Measurements from ENCODE around the gene PCDHB10.
"Not testable (repeated sequence)": the region's sequence is repeated elsewhere in the genome, so short reads cannot be mapped to it uniquely, and the experiment has no call there.

The PCDHB10 gene

DNA sequence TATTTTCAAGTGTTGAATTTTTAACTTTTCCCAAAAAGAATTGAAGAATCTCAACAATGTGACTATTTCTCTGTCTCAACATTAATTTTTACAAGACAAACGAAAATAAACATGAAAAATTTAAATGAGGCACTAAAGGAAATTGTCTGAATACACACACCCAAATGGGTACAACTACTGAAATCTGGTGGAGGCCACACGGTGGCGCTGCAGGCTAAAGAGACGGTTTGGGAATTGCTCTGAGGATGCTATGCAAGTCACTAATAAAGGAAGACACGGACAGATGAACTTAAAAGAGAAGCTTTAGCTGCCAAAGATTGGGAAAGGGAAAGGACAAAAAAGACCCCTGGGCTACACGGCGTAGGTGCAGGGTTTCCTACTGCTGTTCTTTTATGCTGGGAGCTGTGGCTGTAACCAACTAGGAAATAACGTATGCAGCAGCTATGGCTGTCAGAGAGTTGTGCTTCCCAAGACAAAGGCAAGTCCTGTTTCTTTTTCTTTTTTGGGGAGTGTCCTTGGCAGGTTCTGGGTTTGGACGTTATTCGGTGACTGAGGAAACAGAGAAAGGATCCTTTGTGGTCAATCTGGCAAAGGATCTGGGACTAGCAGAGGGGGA is at the start of gene PCDHB10:
Gene PCDHB10 (plus strand): TSS at position 244 of the 616 bp plus-strand sequence. CDS start 200 bp downstream, at position 444.
- Histone ChIP-seq H3K4me3 (ENCODE audit: low read length in 2 of 2) (peak within 1 kb of the TSS in 1 of 2 donors; percentile 44), H3K9me3 (ENCODE audit: control insufficient read depth in 2 of 2, low read length in 2 of 2) (peaks cover 2 to 6% of the 10 kb centered on the region in 2 donors), H3K27ac (ENCODE audit: low read depth in 2 of 2, low read length in 2 of 2) (no peak within 1 kb of the TSS), H3K36me3 (ENCODE audit: control insufficient read depth in 2 of 2, insufficient read depth in 2 of 2, low read length in 2 of 2) (no peaks in the 10 kb centered on the region), H3K9ac (ENCODE audit: low read depth in 1 of 2, low read length in 2 of 2) (no peak within 1 kb of the TSS), H3K4me1 (ENCODE audit: control insufficient read depth in 2 of 2, insufficient read depth in 2 of 2, low read length in 2 of 2) (no peaks in the 10 kb centered on the region), H3K27me3 (ENCODE audit: control insufficient read depth in 2 of 2, insufficient read depth in 2 of 2, low read length in 2 of 2) (no peaks in the 10 kb centered on the region)

DNA sequence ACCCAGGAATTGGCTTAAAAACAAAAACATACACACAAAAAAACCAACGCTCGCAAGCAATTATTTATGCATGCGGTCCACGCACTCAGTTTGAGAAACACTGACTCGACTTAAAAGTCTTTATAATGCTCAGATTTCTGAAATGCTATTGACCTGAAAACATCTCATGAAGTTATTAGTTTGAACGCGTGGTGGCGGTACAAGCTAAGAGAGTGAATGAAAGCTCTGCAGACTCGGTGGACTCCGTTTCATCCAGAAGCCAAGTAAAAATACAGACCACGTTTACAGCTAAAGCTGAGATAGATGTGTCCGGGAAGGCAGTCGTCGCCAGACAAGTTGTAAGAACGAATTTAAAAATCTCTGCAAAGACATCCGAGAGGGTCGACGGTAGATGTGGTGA is 42.3 kb upstream of the PCDHB10 start, which contains the start of gene PCDHB6:
Gene PCDHB6 (plus strand): TSS at position 246 of the 400 bp plus-strand sequence. CDS start 201 bp downstream, outside the sequence.
- Histone ChIP-seq H3K4me3 (ENCODE audit: low read length in 2 of 2) (no peak within 1 kb of the TSS), H3K4me1 (ENCODE audit: control insufficient read depth in 2 of 2, insufficient read depth in 2 of 2, low read length in 2 of 2) (no peaks in the 10 kb centered on the region), H3K9ac (ENCODE audit: low read depth in 1 of 2, low read length in 2 of 2) (no peak within 1 kb of the TSS), H3K27ac (ENCODE audit: low read depth in 2 of 2, low read length in 2 of 2) (no peak within 1 kb of the TSS), H3K36me3 (ENCODE audit: control insufficient read depth in 2 of 2, insufficient read depth in 2 of 2, low read length in 2 of 2) (no peaks in the 10 kb centered on the region), H3K27me3 (ENCODE audit: control insufficient read depth in 2 of 2, insufficient read depth in 2 of 2, low read length in 2 of 2) (no peaks in the 10 kb centered on the region), H3K9me3 (ENCODE audit: control insufficient read depth in 2 of 2, low read length in 2 of 2) (peaks cover 5 to 7% of the 10 kb centered on the region in 2 donors)

DNA sequence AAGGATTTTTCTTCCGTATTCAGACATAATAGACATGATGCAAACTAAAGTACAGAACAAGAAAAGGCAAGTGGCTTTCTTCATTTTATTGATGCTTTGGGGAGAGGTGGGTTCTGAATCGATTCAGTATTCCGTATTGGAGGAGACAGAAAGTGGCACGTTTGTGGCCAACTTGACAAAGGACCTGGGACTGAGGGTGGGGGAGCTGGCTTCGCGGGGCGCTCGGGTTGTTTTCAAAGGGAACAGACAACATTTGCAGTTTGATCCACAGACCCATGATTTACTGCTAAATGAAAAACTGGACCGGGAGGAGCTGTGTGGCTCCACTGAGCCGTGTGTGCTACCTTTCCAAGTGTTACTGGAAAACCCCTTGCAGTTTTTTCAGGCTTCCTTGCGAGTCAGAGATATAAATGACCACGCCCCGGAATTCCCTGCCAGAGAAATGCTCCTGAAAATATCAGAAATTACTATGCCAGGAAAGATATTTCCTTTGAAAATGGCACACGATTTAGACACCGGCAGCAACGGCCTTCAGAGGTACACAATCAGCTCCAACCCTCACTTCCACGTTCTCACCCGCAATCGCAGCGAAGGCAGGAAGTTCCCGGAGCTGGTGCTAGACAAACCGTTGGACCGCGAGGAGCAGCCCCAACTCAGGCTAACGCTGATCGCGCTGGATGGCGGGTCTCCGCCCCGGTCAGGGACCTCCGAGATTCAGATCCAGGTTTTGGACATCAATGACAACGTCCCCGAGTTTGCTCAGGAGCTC is 41.7 kb upstream of the PCDHB10 start:
- H3K4me3 ChIP-seq (ENCODE audit: low read length in 2 of 2): no peak overlapping the region
- H3K27me3 ChIP-seq (ENCODE audit: control insufficient read depth in 2 of 2, insufficient read depth in 2 of 2, low read length in 2 of 2): no peaks in the 10 kb centered on the region
- no peak overlapping the region for H3K9ac ChIP-seq (ENCODE audit: low read depth in 1 of 2, low read length in 2 of 2)
- no peaks in the 10 kb centered on the region for H3K4me1 ChIP-seq (ENCODE audit: control insufficient read depth in 2 of 2, insufficient read depth in 2 of 2, low read length in 2 of 2)
- no peaks in the 10 kb centered on the region for H3K36me3 ChIP-seq (ENCODE audit: control insufficient read depth in 2 of 2, insufficient read depth in 2 of 2, low read length in 2 of 2)
- H3K27ac ChIP-seq (ENCODE audit: low read depth in 2 of 2, low read length in 2 of 2): no peak overlapping the region
- peaks cover 5 to 7% of the 10 kb centered on the region in 2 donors for H3K9me3 ChIP-seq (ENCODE audit: control insufficient read depth in 2 of 2, low read length in 2 of 2)

GRCh38 chr5:141150993-141151325 is 41.2 kb upstream of the PCDHB10 start:
- Histone ChIP-seq H3K9me3 (ENCODE audit: control insufficient read depth in 2 of 2, low read length in 2 of 2) (peaks cover 5 to 7% of the 10 kb centered on the region in 2 donors), H3K36me3 (ENCODE audit: control insufficient read depth in 2 of 2, insufficient read depth in 2 of 2, low read length in 2 of 2) (no peaks in the 10 kb centered on the region), H3K27ac (ENCODE audit: low read depth in 2 of 2, low read length in 2 of 2) (no peak overlapping the region), H3K9ac (ENCODE audit: low read depth in 1 of 2, low read length in 2 of 2) (no peak overlapping the region), H3K27me3 (ENCODE audit: control insufficient read depth in 2 of 2, insufficient read depth in 2 of 2, low read length in 2 of 2) (no peaks in the 10 kb centered on the region), H3K4me3 (ENCODE audit: low read length in 2 of 2) (no peak overlapping the region), H3K4me1 (ENCODE audit: control insufficient read depth in 2 of 2, insufficient read depth in 2 of 2, low read length in 2 of 2) (no peaks in the 10 kb centered on the region)

- not testable (repeated sequence) for H3K4me3 ChIP-seq (ENCODE audit: low read length in 2 of 2); H3K4me1 ChIP-seq (ENCODE audit: control insufficient read depth in 2 of 2, insufficient read depth in 2 of 2, low read length in 2 of 2); H3K36me3 ChIP-seq (ENCODE audit: control insufficient read depth in 2 of 2, insufficient read depth in 2 of 2, low read length in 2 of 2); H3K27me3 ChIP-seq (ENCODE audit: control insufficient read depth in 2 of 2, insufficient read depth in 2 of 2, low read length in 2 of 2); H3K27ac ChIP-seq (ENCODE audit: low read depth in 2 of 2, low read length in 2 of 2); H3K9ac ChIP-seq (ENCODE audit: low read depth in 1 of 2, low read length in 2 of 2)
- H3K9me3 ChIP-seq (ENCODE audit: control insufficient read depth in 2 of 2, low read length in 2 of 2): peaks cover 5 to 10% of the 10 kb centered on the region in 2 donors
Observed at GRCh38 chr5:141151632-141152031, 40.5 kb upstream of the PCDHB10 start.

GRCh38 chr5:141152096-141152495 is 40.1 kb upstream of the PCDHB10 start:
- H3K36me3 ChIP-seq (ENCODE audit: control insufficient read depth in 2 of 2, insufficient read depth in 2 of 2, low read length in 2 of 2); H3K4me3 ChIP-seq (ENCODE audit: low read length in 2 of 2); H3K9ac ChIP-seq (ENCODE audit: low read depth in 1 of 2, low read length in 2 of 2); H3K27ac ChIP-seq (ENCODE audit: low read depth in 2 of 2, low read length in 2 of 2); H3K27me3 ChIP-seq (ENCODE audit: control insufficient read depth in 2 of 2, insufficient read depth in 2 of 2, low read length in 2 of 2); H3K4me1 ChIP-seq (ENCODE audit: control insufficient read depth in 2 of 2, insufficient read depth in 2 of 2, low read length in 2 of 2): not testable (repeated sequence)
- H3K9me3 ChIP-seq (ENCODE audit: control insufficient read depth in 2 of 2, low read length in 2 of 2): peaks cover 5 to 14% of the 10 kb centered on the region in 2 donors

DNA sequence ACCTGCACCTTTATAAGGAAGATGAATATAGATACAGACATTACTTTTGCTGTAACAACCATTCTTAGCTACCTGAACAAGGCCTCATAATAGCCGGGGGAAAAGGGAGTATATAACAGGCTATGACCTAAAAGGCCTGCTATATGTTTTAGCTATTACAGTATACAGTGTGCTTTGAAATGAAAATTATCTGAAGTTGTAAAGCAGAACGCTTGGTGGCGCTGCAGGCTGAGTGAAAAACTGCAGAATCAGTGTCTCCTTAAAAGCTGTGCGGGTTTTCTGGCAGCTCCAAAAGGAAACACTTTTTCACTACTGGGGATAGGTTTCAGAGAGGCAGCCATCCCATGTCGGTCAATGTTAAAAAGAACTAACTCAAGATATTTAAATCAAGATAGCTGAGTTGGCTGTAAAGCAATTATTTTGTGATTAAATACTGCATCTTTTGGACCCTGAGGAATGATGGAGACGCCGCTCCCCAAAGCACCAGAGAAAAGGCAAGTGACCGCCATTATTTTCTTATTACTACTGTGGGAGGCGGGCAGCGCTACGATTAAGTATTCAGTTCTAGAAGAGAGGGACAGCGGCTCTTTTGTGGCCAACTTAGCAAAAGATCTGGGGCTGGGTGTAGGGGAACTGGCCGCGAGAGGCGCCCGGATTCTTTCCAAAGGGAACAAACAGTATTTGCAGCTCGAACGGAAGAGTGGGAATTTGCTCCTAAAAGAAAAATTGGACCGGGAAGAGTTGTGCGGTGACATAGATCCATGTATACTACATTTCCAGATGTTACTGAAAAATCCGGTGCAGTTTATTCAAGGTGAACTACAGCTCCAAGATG is 36.4 kb upstream of the PCDHB10 start:
- Histone ChIP-seq H3K27me3 (ENCODE audit: control insufficient read depth in 2 of 2, insufficient read depth in 2 of 2, low read length in 2 of 2) (no peaks in the 10 kb centered on the region), H3K36me3 (ENCODE audit: control insufficient read depth in 2 of 2, insufficient read depth in 2 of 2, low read length in 2 of 2) (no peaks in the 10 kb centered on the region), H3K9me3 (ENCODE audit: control insufficient read depth in 2 of 2, low read length in 2 of 2) (peaks cover 5 to 8% of the 10 kb centered on the region in 2 donors), H3K4me1 (ENCODE audit: control insufficient read depth in 2 of 2, insufficient read depth in 2 of 2, low read length in 2 of 2) (no peaks in the 10 kb centered on the region), H3K9ac (ENCODE audit: low read depth in 1 of 2, low read length in 2 of 2) (no peak overlapping the region), H3K27ac (ENCODE audit: low read depth in 2 of 2, low read length in 2 of 2) (no peak overlapping the region), H3K4me3 (ENCODE audit: low read length in 2 of 2) (no peak overlapping the region)

- not testable (repeated sequence) for H3K4me3 ChIP-seq (ENCODE audit: low read length in 2 of 2); H3K36me3 ChIP-seq (ENCODE audit: control insufficient read depth in 2 of 2, insufficient read depth in 2 of 2, low read length in 2 of 2); H3K9ac ChIP-seq (ENCODE audit: low read depth in 1 of 2, low read length in 2 of 2); H3K9me3 ChIP-seq (ENCODE audit: control insufficient read depth in 2 of 2, low read length in 2 of 2); H3K27ac ChIP-seq (ENCODE audit: low read depth in 2 of 2, low read length in 2 of 2); H3K4me1 ChIP-seq (ENCODE audit: control insufficient read depth in 2 of 2, insufficient read depth in 2 of 2, low read length in 2 of 2); H3K27me3 ChIP-seq (ENCODE audit: control insufficient read depth in 2 of 2, insufficient read depth in 2 of 2, low read length in 2 of 2)
Observed at GRCh38 chr5:141157356-141157755, 34.8 kb upstream of the PCDHB10 start.

DNA sequence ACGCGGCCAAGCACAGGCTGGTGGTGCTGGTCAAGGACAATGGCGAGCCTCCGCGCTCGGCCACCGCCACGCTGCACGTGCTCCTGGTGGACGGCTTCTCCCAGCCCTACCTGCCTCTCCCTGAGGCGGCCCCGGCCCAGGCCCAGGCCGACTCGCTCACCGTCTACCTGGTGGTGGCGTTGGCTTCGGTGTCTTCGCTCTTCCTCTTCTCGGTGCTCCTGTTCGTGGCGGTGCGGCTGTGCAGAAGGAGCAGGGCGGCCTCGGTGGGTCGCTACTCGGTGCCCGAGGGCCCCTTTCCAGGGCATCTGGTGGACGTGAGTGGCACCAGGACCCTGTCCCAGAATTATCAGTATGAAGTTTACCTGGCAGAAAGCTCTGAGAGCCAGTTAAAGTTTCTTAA is 34.3 kb upstream of the PCDHB10 start:
- not testable (repeated sequence) for H3K9ac ChIP-seq (ENCODE audit: low read depth in 1 of 2, low read length in 2 of 2); H3K27me3 ChIP-seq (ENCODE audit: control insufficient read depth in 2 of 2, insufficient read depth in 2 of 2, low read length in 2 of 2); H3K4me1 ChIP-seq (ENCODE audit: control insufficient read depth in 2 of 2, insufficient read depth in 2 of 2, low read length in 2 of 2); H3K9me3 ChIP-seq (ENCODE audit: control insufficient read depth in 2 of 2, low read length in 2 of 2); H3K27ac ChIP-seq (ENCODE audit: low read depth in 2 of 2, low read length in 2 of 2); H3K36me3 ChIP-seq (ENCODE audit: control insufficient read depth in 2 of 2, insufficient read depth in 2 of 2, low read length in 2 of 2); H3K4me3 ChIP-seq (ENCODE audit: low read length in 2 of 2)

All from mucosa of rectum (tissue), 2 donors.